Activated CD8-positive, alpha-beta memory T cell treated with anti-CD3 and anti-CD28 coated beads for 36 hours (primary cell): ENCODE results near the gene INHBE. TPM values are rescaled to one million over a fixed set of nuclear protein-coding genes. Genes with fewer than 3 reads are reported as not detected.
"Not testable (repeated sequence)": the region's sequence is repeated elsewhere in the genome, so short reads cannot be mapped to it uniquely, and the experiment has no call there.

Source experiments
- CTCF ChIA-PET: fragments of 350-600 bp; sonication (Branson Sonifier 250); formaldehyde crosslinking; loops from one replicate; lab custom pipeline; 2021; ENCODE audit warnings: antibody characterized with exemption; lab: Charles Lee
- POLR2A ChIA-PET: fragments of 350-600 bp; sonication (Branson Sonifier 250); formaldehyde crosslinking; loops from one replicate; lab custom pipeline; 2021; ENCODE audit warnings: antibody characterized with exemption; lab: Charles Lee
- total RNA-seq, 2 experiments: library from RNA; stranded (reverse); gene quantifications; one replicate each; pipeline ENCODE4 v1.2.3, GENCODE V29; 2021

Gene INHBE
- total RNA-seq, 2 experiments from 2014 or later, result 1.1 to 1.2 TPM

GRCh38 chr12:57434517-57435223 is 20.4 kb upstream of the INHBE start, which contains the start of gene INHBC:
Gene INHBC, plus strand, starts transcription at chr12:57434784. Its CDS starts 103 bp downstream, at chr12:57434887.
- CTCF ChIA-PET, result interaction anchor here (0.8 to 1.2 kb wide), 5 partner anchors 24 to 193 kb away, joined by 3 to 5 read pairs (median 3); partner anchors contain the start of gene GLI1
- POLR2A ChIA-PET, result no interaction called here

GRCh38 chr12:57435293-57435692 is 19.8 kb upstream of the INHBE start:
- ChIA-PET POLR2A (no interaction called here), CTCF (interaction anchor here (0.7 to 1.2 kb wide), 5 partner anchors 24 to 194 kb away, joined by 3 to 5 read pairs (median 3); partner anchors contain the start of gene GLI1)

- POLR2A ChIA-PET, result no interaction called here
- CTCF ChIA-PET, result interaction anchor here (0.6 to 1.4 kb wide), 2 partner anchors 15 to 46 kb away, joined by 3 to 4 read pairs; no protein-coding TSS in a partner anchor
Measured at GRCh38 chr12:57438400-57438799, 16.7 kb upstream of the INHBE start.

- ChIA-PET CTCF (no interaction called here), POLR2A (no interaction called here)
Measured at GRCh38 chr12:57439762-57440266, 15.3 kb upstream of the INHBE start.

GRCh38 chr12:57441393-57441792 is 13.7 kb upstream of the INHBE start:
- CTCF ChIA-PET, result interaction anchor here (2.3 kb wide), 1 partner anchor 11 kb away, joined by 10 read pairs; no protein-coding TSS in a partner anchor
- POLR2A ChIA-PET, result not testable (repeated sequence)

GRCh38 chr12:57441846-57442427 is 13.2 kb upstream of the INHBE start:
- ChIA-PET POLR2A (no interaction called here), CTCF (interaction anchor here (2.3 kb wide), 1 partner anchor 11 kb away, joined by 10 read pairs; no protein-coding TSS in a partner anchor)

- CTCF ChIA-PET, POLR2A ChIA-PET: not testable (repeated sequence)
Measured at GRCh38 chr12:57444337-57444736, 10.8 kb upstream of the INHBE start.

GRCh38 chr12:57444744-57445143 is 10.4 kb upstream of the INHBE start:
- ChIA-PET POLR2A (no interaction called here), CTCF (no interaction called here)

- ChIA-PET CTCF (interaction anchor here (0.6 to 1.8 kb wide), 4 partner anchors 13 to 190 kb away, joined by 3 to 8 read pairs (median 4); partner anchors contain the start of gene GLI1), POLR2A (no interaction called here)
Measured at GRCh38 chr12:57446292-57446960, 8.7 kb upstream of the INHBE start.

GRCh38 chr12:57448669-57449068 is 6.4 kb upstream of the INHBE start:
- CTCF ChIA-PET, result interaction anchor here (2.6 kb wide), 1 partner anchor 10 kb away, joined by 9 read pairs; no protein-coding TSS in a partner anchor
- POLR2A ChIA-PET, result no interaction called here

GRCh38 chr12:57449375-57449774 is 5.7 kb upstream of the INHBE start:
- CTCF ChIA-PET, result interaction anchor here (2.6 kb wide), 1 partner anchor 9 kb away, joined by 9 read pairs; no protein-coding TSS in a partner anchor
- POLR2A ChIA-PET, result no interaction called here

- ChIA-PET POLR2A (no interaction called here), CTCF (interaction anchor here (0.7 to 2.6 kb wide), 5 partner anchors 9 to 32 kb away, joined by 3 to 9 read pairs (median 3); partner anchors contain the start of gene GLI1)
Measured at GRCh38 chr12:57450057-57450456, 5.0 kb upstream of the INHBE start.

- POLR2A ChIA-PET, result interaction anchor here (0.5 to 1.8 kb wide), 3 partner anchors 14 to 210 kb away, joined by 3 to 9 read pairs (median 5); no protein-coding TSS in a partner anchor
- CTCF ChIA-PET, result interaction anchor here (0.8 to 3.1 kb wide), 4 partner anchors 9 to 198 kb away, joined by 3 to 26 read pairs (median 10); no protein-coding TSS in a partner anchor
Measured at GRCh38 chr12:57451233-57451778, 3.8 kb upstream of the INHBE start.

GRCh38 chr12:57452181-57452936 is 2.7 kb upstream of the INHBE start:
- ChIA-PET POLR2A (interaction anchor here (0.5 to 1.8 kb wide), 3 partner anchors 22 to 145 kb away, joined by 3 to 9 read pairs (median 3); no protein-coding TSS in a partner anchor), CTCF (interaction anchor here (0.6 to 3.2 kb wide), 27 partner anchors 10 to 239 kb away, joined by 3 to 26 read pairs (median 3); no protein-coding TSS in a partner anchor)

- POLR2A ChIA-PET, result interaction anchor here (0.6 to 1.8 kb wide), 3 partner anchors 23 to 210 kb away, joined by 3 to 9 read pairs (median 3); no protein-coding TSS in a partner anchor
- CTCF ChIA-PET, result interaction anchor here (0.6 to 3.2 kb wide), 28 partner anchors 9 to 240 kb away, joined by 3 to 26 read pairs (median 3); no protein-coding TSS in a partner anchor
Measured at GRCh38 chr12:57452937-57453509, 2.1 kb upstream of the INHBE start.

GRCh38 chr12:57454213-57454565 is 918 bp upstream of the INHBE start:
- ChIA-PET POLR2A (no interaction called here), CTCF (interaction anchor here (1.8 to 3.2 kb wide), 2 partner anchors 8 to 24 kb away, joined by 4 to 14 read pairs; no protein-coding TSS in a partner anchor)
